GM19043 (cell line): ENCODE data around the gene TNNI3.
"Not testable (repeated sequence)": the region's sequence is repeated elsewhere in the genome, so short reads cannot be mapped to it uniquely, and the experiment has no call there.

ENCODE experiments used
- ATAC-seq: cut with Tn5 transposase; IDR thresholded peaks from one replicate; pipeline ENCODE4 v1.9.1; 2021; ENCODE audit warnings: low read depth; ENCODE audit not compliant: unreplicated experiment

Gene TNNI3

DNA sequence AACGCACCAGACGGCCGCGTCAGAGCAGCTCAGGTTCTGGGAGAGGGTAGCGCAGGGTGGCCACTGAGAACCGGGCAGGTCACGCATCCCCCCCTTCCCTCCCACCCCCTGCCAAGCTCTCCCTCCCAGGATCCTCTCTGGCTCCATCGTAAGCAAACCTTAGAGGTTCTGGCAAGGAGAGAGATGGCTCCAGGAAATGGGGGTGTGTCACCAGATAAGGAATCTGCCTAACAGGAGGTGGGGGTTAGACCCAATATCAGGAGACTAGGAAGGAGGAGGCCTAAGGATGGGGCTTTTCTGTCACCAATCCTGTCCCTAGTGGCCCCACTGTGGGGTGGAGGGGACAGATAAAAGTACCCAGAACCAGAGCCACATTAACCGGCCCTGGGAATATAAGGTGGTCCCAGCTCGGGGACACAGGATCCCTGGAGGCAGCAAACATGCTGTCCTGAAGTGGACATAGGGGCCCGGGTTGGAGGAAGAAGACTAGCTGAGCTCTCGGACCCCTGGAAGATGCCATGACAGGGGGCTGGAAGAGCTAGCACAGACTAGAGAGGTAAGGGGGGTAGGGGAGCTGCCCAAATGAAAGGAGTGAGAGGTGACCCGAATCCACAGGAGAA lies 42.0 kb downstream of the TNNI3 start:
- no peak for ATAC-seq

DNA sequence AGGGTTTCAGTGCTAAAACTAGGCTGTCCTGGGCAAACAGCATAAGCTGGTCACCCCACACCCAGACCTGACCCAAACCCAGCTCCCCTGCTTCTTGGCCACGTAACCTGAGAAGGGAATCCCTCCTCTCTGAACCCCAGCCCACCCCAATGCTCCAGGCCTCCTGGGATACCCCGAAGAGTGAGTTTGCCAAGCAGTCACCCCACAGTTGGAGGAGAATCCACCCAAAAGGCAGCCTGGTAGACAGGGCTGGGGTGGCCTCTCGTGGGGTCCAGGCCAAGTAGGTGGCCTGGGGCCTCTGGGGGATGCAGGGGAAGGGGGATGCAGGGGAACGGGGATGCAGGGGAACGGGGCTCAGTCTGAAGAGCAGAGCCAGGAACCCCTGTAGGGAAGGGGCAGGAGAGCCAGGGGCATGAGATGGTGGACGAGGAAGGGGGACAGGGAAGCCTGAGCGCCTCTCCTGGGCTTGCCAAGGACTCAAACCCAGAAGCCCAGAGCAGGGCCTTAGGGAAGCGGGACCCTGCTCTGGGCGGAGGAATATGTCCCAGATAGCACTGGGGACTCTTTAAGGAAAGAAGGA lies 42.9 kb downstream of the TNNI3 start:
- ATAC-seq = no peak

DNA sequence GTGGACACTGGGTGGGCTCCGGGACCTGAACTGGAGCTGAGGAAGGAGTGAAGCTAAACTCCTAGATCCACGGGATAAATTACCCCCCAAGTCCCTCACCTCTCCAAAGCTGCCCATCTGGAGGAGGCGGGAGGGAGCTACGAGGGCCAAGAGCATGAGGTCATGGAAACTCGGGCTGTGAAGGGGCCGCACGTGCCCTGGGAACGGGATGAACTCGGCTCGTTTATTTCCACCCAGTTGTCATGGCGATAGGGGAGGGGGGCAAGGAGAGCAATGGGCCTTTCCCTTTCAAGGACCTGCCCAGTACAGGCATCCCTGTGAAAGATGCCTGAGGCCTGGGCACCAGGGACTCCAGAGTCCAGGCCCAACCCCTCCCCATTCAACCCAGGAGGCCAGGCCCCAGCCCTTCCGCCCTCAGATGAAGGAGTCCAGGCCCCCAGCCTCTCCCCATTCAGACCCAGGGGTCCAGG lies 43.9 kb downstream of the TNNI3 start:
- no peak for ATAC-seq

DNA sequence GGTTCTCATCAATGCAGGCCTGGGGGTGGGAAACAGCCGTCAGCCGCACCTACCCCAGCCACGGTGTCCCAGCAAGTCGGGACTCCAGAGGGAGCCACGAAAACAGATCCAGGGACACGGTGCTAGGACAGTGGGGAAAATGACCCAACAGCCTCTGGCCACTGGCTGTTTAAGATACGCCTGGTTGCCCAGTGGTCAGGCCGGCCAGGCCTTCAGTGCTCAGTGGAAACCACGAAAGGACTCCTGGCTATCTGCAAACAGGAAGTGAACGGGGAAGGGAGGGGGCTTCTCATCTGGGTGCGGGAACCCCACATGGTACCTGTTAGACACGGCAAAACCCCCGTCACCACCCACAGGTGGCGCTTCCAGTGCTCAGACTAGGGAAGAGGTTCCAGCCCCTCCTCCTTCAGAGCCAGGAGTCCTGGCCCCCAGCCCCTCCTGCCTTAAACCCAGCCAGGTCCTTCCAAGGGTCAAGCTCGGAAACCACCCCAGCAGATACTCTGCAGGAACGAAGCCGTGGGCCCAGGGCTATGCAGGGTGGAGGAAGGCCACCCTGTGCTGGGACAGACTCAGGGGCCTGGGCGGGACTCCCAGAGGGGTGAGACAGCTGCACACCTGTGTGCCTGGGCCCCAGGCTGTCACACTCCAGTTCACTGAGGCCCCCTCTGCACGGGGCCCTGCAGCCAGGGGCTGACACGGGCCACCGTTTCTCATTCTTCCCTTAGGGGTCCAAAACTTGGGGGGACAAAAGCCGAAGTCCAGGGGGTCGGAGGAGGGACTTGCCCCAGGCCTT lies 44.6 kb downstream of the TNNI3 start:
- no peak for ATAC-seq

DNA sequence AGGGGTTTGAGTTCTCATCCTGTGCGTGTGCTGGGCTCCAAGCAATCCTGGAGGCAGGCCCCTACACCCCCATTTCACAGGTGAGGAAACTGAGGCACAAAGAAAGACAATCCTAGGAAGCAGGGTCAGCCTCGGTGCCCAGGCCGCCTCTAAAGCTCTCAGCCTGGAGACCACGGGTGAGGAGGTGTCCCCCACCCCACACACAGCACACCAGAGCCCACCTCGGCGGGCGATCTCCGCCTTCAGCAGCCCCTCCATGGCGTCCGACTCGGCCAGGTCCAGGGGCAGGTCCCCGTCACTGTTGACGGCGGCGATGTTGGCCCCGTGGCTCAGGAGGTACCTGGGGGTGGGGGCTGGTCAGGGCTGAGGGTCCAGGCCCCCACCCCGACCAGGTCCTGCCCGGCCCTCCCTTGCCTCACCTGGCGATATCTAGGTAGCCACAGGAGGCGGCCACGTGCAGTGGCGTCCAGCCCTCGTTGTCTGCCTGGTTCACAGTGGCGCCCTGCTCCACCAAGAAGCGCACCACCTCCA lies 45.2 kb downstream of the TNNI3 start:
- no peak for ATAC-seq

DNA sequence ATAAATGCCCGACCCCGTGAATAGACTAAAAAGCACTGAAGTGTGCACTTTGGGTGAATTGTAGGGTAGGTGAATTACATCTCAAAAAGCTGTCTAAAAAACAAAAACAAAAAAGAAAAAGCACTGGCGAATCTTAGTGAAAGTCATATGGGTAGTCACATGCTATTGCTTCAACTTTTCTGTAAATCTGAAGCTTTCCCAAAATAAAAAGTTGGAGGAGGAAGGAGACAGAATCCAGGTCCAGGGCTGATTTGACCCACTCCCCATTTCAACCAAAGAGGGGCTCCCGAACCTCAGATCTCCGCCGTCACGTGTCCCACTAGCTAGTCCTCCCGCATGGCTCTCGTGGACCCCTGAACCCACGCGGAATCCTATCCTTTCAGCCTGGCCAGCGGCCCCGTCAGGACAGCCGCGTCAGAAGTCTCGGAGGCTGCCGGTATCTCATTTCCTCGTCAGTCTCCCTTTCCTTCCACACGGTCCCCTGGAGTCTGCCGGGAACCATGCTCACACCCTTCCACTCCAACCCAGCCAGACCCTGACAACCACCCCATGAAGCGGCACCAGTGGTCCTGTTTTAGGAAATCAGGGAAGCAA lies 46.2 kb downstream of the TNNI3 start:
- no peak for ATAC-seq

DNA sequence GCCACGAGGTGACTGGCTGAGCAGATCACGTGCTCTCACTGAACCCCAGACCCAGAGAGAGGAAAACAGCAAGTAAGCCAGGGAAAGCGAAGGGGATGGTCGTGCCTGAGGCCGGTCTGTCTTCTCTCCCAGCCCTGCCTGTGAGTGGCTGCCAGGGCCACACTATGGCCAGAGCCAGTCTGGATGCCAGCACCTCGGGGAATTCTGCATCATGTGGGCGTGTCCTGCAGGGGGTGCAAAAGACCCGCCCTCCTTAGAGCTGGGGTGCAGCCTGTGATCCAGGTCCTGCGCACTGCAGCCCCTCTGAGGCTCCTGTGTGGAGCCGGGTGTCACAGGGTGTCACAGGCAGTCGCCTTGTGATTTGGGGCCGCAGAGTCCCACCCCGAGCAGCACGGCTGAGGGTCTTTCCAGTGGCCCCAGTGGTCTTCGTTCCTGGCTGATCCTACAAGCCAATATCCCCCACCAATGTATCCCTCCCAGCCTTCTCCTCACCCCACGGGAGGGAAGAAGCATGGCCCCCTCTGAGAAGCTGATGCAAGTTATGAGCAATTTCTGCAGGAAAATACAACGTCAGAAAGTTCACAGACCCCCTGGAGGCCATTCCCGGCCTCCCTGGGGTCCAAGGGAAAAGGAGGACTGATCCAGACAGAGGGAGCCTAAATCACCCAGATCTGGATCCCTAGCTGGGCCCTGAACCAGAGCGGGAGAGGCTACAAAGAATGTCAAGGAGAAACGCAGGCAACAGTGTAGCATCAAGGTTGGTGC lies 47.8 kb downstream of the TNNI3 start:
- no peak for ATAC-seq

DNA sequence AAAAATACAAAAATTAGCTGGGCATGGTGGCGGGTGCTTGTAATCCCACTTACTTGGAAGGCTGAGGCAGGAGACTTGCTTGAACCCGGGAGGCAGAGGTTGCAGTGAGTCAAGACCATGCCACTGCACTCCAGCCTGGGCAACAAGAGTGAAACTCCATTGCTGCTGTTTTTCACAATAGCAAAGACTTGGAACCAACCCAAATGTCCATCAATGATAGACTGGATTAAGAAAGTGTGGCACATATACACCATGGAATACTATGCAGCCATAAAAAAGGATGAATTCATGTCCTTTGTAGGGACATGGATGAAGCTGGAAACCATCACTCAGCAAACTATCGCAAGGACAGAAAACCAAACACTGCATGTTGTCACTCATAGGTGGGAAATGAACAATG lies 50.3 kb downstream of the TNNI3 start:
- ATAC-seq = not testable (repeated sequence)

DNA sequence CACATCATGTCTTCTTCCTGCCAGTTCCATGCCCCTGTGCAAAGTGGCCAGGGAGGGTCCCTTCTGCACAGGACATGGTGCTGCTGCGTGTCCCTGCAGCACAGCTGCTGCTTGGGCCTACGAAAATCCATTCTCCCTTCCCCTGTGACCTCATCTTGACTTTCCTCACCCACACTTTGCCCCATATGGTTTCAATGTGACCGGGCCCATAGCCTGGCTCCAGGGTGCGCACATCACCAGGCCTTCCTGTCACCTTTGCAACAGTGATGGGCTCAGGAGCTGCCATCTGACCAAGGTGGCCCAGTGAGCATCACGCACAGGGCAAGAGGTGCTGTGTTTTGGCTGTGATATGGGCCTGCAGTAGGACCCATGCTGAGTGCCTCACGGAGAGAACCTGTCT lies 50.9 kb downstream of the TNNI3 start:
- ATAC-seq = no peak

DNA sequence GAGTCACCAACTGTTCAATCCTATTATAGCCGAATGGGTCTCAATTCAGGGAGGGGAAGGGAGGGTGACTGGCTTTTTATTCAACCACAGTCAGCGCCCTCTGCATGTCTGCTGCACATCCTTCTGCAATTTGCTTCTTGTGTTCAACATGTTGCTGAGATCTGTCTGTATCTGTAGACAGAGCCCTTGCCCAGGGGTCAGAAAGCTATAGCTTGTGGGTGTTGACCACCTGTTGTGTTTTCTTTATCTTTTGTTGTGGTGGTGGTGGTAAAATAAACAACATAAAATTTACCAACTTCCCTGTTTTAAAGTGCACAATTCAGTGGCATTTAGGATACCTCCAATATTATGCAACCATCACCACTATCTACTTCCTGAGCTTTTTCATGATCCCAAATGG lies 52.3 kb downstream of the TNNI3 start:
- ATAC-seq = no peak

DNA sequence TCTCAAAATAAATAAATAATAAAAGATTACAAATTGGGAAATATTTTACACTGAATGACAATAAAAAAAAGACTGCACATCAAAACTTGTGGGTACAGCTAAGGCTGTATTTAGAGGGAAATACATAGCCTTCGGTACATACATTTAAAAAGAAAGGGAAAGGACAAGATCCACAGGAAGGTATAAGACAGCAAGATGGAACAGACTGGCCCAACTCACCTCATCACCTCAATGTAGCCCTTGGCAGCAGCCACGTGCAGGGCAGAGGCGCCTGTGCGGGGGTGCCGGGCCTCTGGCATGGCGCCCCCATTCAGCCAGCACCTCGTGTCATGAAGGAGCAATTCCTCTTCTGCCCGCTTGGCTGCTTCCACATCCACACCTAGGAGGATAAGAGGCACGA lies 54.3 kb downstream of the TNNI3 start:
- ATAC-seq = no peak
